A673 (cell line): ENCODE data around the gene NOP56. TPM values are rescaled to one million over a fixed set of nuclear protein-coding genes. Genes with fewer than 3 reads are reported as not detected.
A peak's percentile ranks its signal among the peaks of the same experiment; 100 is the strongest.

Experiments
- BruUV-seq: library from RNA; stranded (reverse); fragments of 400-500 nt; replicated peaks from 2 replicates; lab custom pipeline; 2021; lab: Mats Ljungman, UMichigan
- CTCF ChIA-PET: fragments of 300-600 bp; sonication (Branson Sonifier 250); formaldehyde crosslinking; loops from one replicate; lab custom pipeline; 2022; ENCODE audit warnings: antibody characterized with exemption; lab: Charles Lee
- POLR2A ChIA-PET: fragments of 300-600 bp; sonication (Branson Sonifier 250); formaldehyde crosslinking; loops from one replicate; lab custom pipeline; 2022; ENCODE audit warnings: antibody characterized with exemption; ENCODE audit not compliant: low non-redundant PET; lab: Charles Lee
- DNase-seq: peaks from one replicate; pipeline ENCODE4 v3.0.0-alpha.2; 2015; ENCODE audit warnings: low spot score
- H3K27ac ChIP-seq: fragments of 200-600 bp; sonication (generic); 2 replicates; pipeline ENCODE4 v1.5.1; 2016; ENCODE audit warnings: mixed run types, low read depth, mild to moderate bottlenecking, mixed read lengths, antibody characterized with exemption, low read length; ENCODE audit not compliant: poor library complexity, severe bottlenecking
- H3K27me3 ChIP-seq: fragments of 200-600 bp; sonication (generic); replicated peaks from 2 replicates; pipeline ENCODE4 v1.6.1; 2017; ENCODE audit warnings: mixed run types, low read depth, mild to moderate bottlenecking, mixed read lengths, antibody characterized with exemption, low read length; ENCODE audit not compliant: insufficient read depth, poor library complexity
- H3K36me3 ChIP-seq: fragments of 200-600 bp; sonication (generic); 2 replicates; pipeline ENCODE4 v1.6.1; 2016; ENCODE audit warnings: mixed run types, mild to moderate bottlenecking, mixed read lengths, antibody characterized with exemption, low read length; ENCODE audit not compliant: insufficient read depth, poor library complexity, severe bottlenecking
- H3K4me1 ChIP-seq: fragments of 200-600 bp; sonication (generic); 2 replicates; pipeline ENCODE4 v1.6.1; 2017; ENCODE audit warnings: mixed run types, mild to moderate bottlenecking, mixed read lengths, antibody characterized with exemption, low read length; ENCODE audit not compliant: insufficient read depth, poor library complexity, severe bottlenecking
- H3K4me3 ChIP-seq: fragments of 200-600 bp; sonication (generic); 2 replicates; pipeline ENCODE4 v1.5.1; 2016; ENCODE audit warnings: low read depth, mixed run types, mild to moderate bottlenecking, mixed read lengths, low read length; ENCODE audit not compliant: poor library complexity, severe bottlenecking
- H3K9me3 ChIP-seq: fragments of 200-600 bp; sonication (generic); 2 replicates; pipeline ENCODE4 v1.6.1; 2016; ENCODE audit warnings: mixed run types, low read depth, mild to moderate bottlenecking, mixed read lengths, antibody characterized with exemption, low read length; ENCODE audit not compliant: poor library complexity, severe bottlenecking
- EZH2 ChIP-seq: fragments of 200-600 bp; sonication (generic); IDR thresholded peaks from 2 replicates; pipeline ENCODE4 v1.6.1; 2017; ENCODE audit warnings: borderline replicate concordance, low read depth, mild to moderate bottlenecking, mixed read lengths, antibody characterized with exemption, low read length; ENCODE audit not compliant: poor library complexity, severe bottlenecking
- intact Hi-C: fragments of 100-400 bp; cut with micrococcal nuclease; formaldehyde crosslinking; loops from one replicate; pipeline ENCODE4 v1.10.0; 2022; ENCODE audit not compliant: unreplicated experiment
- microRNA-seq: library from miRNA; unstranded; fragments of <30 nt; microRNA quantifications from one replicate; pipeline ENCODE4 v1.2.0, GENCODE V29; 2021
- total RNA-seq: library from RNA; stranded (reverse); gene quantifications from 2 replicates; pipeline ENCODE4 v1.2.3, GENCODE V29; 2021
- TF ChIP-seq, protein P1 (sequence below): fragments of 300-800, 200-600 bp; sonication (generic); conservative IDR thresholded peaks from 2 replicates; pipeline ENCODE4 v1.5.1; 2017; ENCODE audit warnings: low read depth, mild to moderate bottlenecking, antibody characterized with exemption, low read length, moderate library complexity, mixed read lengths

The NOP56 gene
- total RNA-seq, 1 experiment from 2014 or later = 704 TPM

GRCh38 chr20:2706688-2707352 is 54.4 kb downstream of the NOP56 start:
- POLR2A ChIA-PET = no interaction called here
- no TSS peak for BruUV-seq
- no peak for DNase-seq
- Histone ChIP-seq H3K27ac (no peak overlapping the region), H3K4me3 (no peak overlapping the region), H3K27me3 (peaks cover 27% of the 10 kb centered on the region), H3K36me3 (no peaks in the 10 kb centered on the region), H3K9me3 (no peaks in the 10 kb centered on the region), H3K4me1 (peaks cover 2% of the 10 kb centered on the region)
- CTCF ChIA-PET = interaction anchor here (0.6 kb wide), 1 partner anchor 12 kb away, joined by 3 read pairs; no protein-coding TSS in a partner anchor
- intact Hi-C loops = no loop called here
- TF ChIP-seq, protein P1, sequence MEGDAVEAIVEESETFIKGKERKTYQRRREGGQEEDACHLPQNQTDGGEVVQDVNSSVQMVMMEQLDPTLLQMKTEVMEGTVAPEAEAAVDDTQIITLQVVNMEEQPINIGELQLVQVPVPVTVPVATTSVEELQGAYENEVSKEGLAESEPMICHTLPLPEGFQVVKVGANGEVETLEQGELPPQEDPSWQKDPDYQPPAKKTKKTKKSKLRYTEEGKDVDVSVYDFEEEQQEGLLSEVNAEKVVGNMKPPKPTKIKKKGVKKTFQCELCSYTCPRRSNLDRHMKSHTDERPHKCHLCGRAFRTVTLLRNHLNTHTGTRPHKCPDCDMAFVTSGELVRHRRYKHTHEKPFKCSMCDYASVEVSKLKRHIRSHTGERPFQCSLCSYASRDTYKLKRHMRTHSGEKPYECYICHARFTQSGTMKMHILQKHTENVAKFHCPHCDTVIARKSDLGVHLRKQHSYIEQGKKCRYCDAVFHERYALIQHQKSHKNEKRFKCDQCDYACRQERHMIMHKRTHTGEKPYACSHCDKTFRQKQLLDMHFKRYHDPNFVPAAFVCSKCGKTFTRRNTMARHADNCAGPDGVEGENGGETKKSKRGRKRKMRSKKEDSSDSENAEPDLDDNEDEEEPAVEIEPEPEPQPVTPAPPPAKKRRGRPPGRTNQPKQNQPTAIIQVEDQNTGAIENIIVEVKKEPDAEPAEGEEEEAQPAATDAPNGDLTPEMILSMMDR = no peak
- TF ChIP-seq EZH2 = no peak

- POLR2A ChIA-PET = no interaction called here
- Histone ChIP-seq H3K9me3 (no peaks in the 10 kb centered on the region), H3K4me3 (no peak overlapping the region), H3K4me1 (no peaks in the 10 kb centered on the region), H3K27ac (no peak overlapping the region), H3K36me3 (no peaks in the 10 kb centered on the region), H3K27me3 (peaks cover 33% of the 10 kb centered on the region)
- TF ChIP-seq, protein P1 = no peak
- TF ChIP-seq EZH2 = no peak
- DNase-seq = no peak
- CTCF ChIA-PET = interaction anchor here (0.6 kb wide), 1 partner anchor 13 kb away, joined by 3 read pairs; no protein-coding TSS in a partner anchor
- no TSS peak for BruUV-seq
- intact Hi-C loops = no loop called here
These were observed 55.1 kb downstream of the NOP56 start for GRCh38 chr20:2707353-2708072.

Small RNAs within 50 kb of the gene (microRNA-seq; reads per million reads assigned to microRNA genes)
- 71.2 reads per million, percentile 60 among the genes with 10 or more reads in this experiment for gene MIR1292

Other genes starting within 250 kb of the NOP56 start
- 493 and 522 TPM in 2 replicates for gene SNRPB, start 181.8 kb upstream of the NOP56 start, total RNA-seq
- 13.8 and 16.2 TPM in 2 replicates for gene ZNF343, start 143.7 kb upstream of the NOP56 start, total RNA-seq
- not detected in 2 replicates for gene TMC2, start 116.1 kb upstream of the NOP56 start, total RNA-seq
- gene IDH3B, start 11.6 kb downstream of the NOP56 start, total RNA-seq = 135 and 146 TPM in 2 replicates
- 0.52 and 1.2 TPM in 2 replicates for gene EBF4, start 40.1 kb downstream of the NOP56 start, total RNA-seq
- 3.8 and 7.6 TPM in 2 replicates for gene CPXM1, start 148.0 kb downstream of the NOP56 start, total RNA-seq
- not detected in 2 replicates for gene C20orf141, start 162.4 kb downstream of the NOP56 start, total RNA-seq
- gene TMEM239, start 163.7 kb downstream of the NOP56 start, total RNA-seq = not detected in 2 replicates
- gene PCED1A, start 188.0 kb downstream of the NOP56 start, total RNA-seq = 32.8 and 42.0 TPM in 2 replicates
- gene VPS16, start 188.1 kb downstream of the NOP56 start, total RNA-seq = 37.8 and 39.1 TPM in 2 replicates
- 56.9 and 65.6 TPM in 2 replicates for gene PTPRA, start 220.8 kb downstream of the NOP56 start, total RNA-seq